ELF-1 (cell line): Measurements from ENCODE around the gene FBXO22.
"Not testable (repeated sequence)": the region's sequence is repeated elsewhere in the genome, so short reads cannot be mapped to it uniquely, and the experiment has no call there.

Source experiments
- DNase-seq: peaks from one replicate; pipeline ENCODE4 v3.0.0-alpha.2; 2016; ENCODE audit warnings: low read depth, low spot score

FBXO22 gene

GRCh38 chr15:75920079-75920478 is 16.4 kb downstream of the FBXO22 start:
- DNase-seq: no peak

GRCh38 chr15:75921732-75922703 is 18.3 kb downstream of the FBXO22 start:
- peak; percentile 22 for DNase-seq

GRCh38 chr15:75923756-75924155 is 20.1 kb downstream of the FBXO22 start:
- DNase-seq: no peak

- DNase-seq: no peak
Measured at GRCh38 chr15:75924576-75924975, 20.9 kb downstream of the FBXO22 start.

GRCh38 chr15:75925440-75925839 is 21.8 kb downstream of the FBXO22 start:
- DNase-seq: no peak

GRCh38 chr15:75926931-75927330 is 23.3 kb downstream of the FBXO22 start:
- DNase-seq: no peak

GRCh38 chr15:75927601-75928000 is 23.9 kb downstream of the FBXO22 start:
- no peak for DNase-seq

GRCh38 chr15:75928680-75929608 is 25.3 kb downstream of the FBXO22 start:
- peak; percentile 33 for DNase-seq

GRCh38 chr15:75929799-75930565 is 26.3 kb downstream of the FBXO22 start:
- DNase-seq: no peak

GRCh38 chr15:75930866-75931265 is 27.2 kb downstream of the FBXO22 start:
- no peak for DNase-seq

GRCh38 chr15:75942464-75942863 is 38.8 kb downstream of the FBXO22 start:
- DNase-seq: no peak

- no peak for DNase-seq
Measured at GRCh38 chr15:75943246-75943645, 39.6 kb downstream of the FBXO22 start.

- DNase-seq: no peak
Measured at GRCh38 chr15:75943713-75944215, 40.1 kb downstream of the FBXO22 start.

GRCh38 chr15:75945953-75946352 is 42.3 kb downstream of the FBXO22 start:
- no peak for DNase-seq

- no peak for DNase-seq
Measured at GRCh38 chr15:75947092-75947491, 43.4 kb downstream of the FBXO22 start.

GRCh38 chr15:75948761-75949296 is 45.2 kb downstream of the FBXO22 start:
- DNase-seq: no peak

- no peak for DNase-seq
Measured at GRCh38 chr15:75952525-75952924, 48.8 kb downstream of the FBXO22 start.

GRCh38 chr15:75955720-75956119 is 52.0 kb downstream of the FBXO22 start:
- no peak for DNase-seq

- DNase-seq: no peak
Measured at GRCh38 chr15:75961331-75961730, 57.7 kb downstream of the FBXO22 start.

GRCh38 chr15:75966073-75966472 is 62.4 kb downstream of the FBXO22 start:
- no peak for DNase-seq

GRCh38 chr15:75976766-75977165 is 73.1 kb downstream of the FBXO22 start:
- not testable (repeated sequence) for DNase-seq
